ENCODE measurements around the gene TBCD. TPM values are rescaled to one million over a fixed set of nuclear protein-coding genes. Genes with fewer than 3 reads are reported as not detected.

The TBCD gene
- total and polyA plus RNA-seq, 12 donors = 25.6 to 240 (median 66.2) TPM

DNA sequence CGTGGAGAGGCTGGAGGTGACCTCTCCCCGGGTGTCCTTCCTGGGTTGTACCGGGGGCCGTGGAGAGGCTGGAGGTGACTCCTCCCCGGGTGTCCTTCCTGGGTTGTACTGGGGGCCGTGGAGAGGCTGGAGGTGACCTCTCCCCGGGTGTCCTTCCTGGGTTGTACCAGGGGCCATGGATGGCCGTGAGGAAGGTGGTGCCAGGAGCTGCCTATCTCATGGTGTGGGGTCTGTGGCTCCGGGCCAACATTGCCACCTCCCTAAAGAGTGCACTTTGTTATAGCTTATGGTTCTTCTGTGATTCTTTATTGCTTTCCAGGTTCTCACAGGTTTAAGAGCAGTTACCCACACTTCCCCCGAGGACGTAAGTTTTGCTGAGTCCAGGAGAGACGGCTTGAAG is 174.2 kb downstream of the TBCD start:
- 93 to 98% (median 94%) methylated on average over 5 to 10 of the region's 12 CpGs for WGBS, 4 donors
- Histone ChIP-seq H3K4me3 (no peak overlapping the region), H3K27ac (no peak overlapping the region), H3K9me3 (replicated peaks in 1 of 3) (no peaks in the 10 kb centered on the region), H3K36me3 (replicated peaks in 1 of 2) (peaks cover 0 to 55% of the 10 kb centered on the region in 2 donors), H3K4me1 (replicated peaks in 1 of 2) (no peaks in the 10 kb centered on the region), H3K27me3 (no peaks in the 10 kb centered on the region)
- no peak for TF ChIP-seq POLR2A (IDR thresholded peaks at IDR 0.05)
- TF ChIP-seq, protein P1, sequence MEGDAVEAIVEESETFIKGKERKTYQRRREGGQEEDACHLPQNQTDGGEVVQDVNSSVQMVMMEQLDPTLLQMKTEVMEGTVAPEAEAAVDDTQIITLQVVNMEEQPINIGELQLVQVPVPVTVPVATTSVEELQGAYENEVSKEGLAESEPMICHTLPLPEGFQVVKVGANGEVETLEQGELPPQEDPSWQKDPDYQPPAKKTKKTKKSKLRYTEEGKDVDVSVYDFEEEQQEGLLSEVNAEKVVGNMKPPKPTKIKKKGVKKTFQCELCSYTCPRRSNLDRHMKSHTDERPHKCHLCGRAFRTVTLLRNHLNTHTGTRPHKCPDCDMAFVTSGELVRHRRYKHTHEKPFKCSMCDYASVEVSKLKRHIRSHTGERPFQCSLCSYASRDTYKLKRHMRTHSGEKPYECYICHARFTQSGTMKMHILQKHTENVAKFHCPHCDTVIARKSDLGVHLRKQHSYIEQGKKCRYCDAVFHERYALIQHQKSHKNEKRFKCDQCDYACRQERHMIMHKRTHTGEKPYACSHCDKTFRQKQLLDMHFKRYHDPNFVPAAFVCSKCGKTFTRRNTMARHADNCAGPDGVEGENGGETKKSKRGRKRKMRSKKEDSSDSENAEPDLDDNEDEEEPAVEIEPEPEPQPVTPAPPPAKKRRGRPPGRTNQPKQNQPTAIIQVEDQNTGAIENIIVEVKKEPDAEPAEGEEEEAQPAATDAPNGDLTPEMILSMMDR (IDR thresholded peaks at IDR 0.05) = no peak
- no peak for DNase-seq
- intact Hi-C loops (cut with DNase I) = no loop called here

DNA sequence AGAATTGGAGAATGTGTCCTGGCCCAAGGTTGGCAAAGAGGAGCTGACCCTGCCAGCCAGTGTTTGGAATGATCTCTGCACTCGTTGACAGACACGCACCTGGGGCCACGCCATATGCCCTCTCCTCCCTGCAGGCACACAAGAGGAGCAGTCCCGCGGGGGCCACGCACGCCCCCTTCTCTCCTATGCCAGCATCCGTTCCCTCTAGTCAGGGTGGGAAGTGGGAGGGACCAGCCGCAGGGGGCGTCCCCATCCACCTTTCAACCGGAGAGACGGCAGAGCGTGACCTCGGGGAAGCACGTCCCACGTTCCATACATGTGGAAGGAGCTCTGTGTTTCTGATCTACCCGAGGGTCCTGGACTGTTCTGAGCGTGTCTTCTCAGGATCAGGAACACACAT is 174.9 kb downstream of the TBCD start:
- TF ChIP-seq, protein P1 (IDR thresholded peaks at IDR 0.05) = no peak
- TF ChIP-seq POLR2A (IDR thresholded peaks at IDR 0.05) = no peak
- H3K9me3 ChIP-seq (replicated peaks in 1 of 3) = no peaks in the 10 kb centered on the region
- H3K27ac ChIP-seq = no peak overlapping the region
- H3K4me3 ChIP-seq = no peak overlapping the region
- intact Hi-C loops (cut with DNase I) = no loop called here
- H3K4me1 ChIP-seq (replicated peaks in 1 of 2) = no peaks in the 10 kb centered on the region
- 93 to 95% (median 94%) methylated on average over 17 to 18 of the region's 18 CpGs for WGBS, 4 donors
- DNase-seq = no peak
- no peaks in the 10 kb centered on the region for H3K27me3 ChIP-seq
- peaks cover 0 to 58% of the 10 kb centered on the region in 2 donors for H3K36me3 ChIP-seq (replicated peaks in 1 of 2)

DNA sequence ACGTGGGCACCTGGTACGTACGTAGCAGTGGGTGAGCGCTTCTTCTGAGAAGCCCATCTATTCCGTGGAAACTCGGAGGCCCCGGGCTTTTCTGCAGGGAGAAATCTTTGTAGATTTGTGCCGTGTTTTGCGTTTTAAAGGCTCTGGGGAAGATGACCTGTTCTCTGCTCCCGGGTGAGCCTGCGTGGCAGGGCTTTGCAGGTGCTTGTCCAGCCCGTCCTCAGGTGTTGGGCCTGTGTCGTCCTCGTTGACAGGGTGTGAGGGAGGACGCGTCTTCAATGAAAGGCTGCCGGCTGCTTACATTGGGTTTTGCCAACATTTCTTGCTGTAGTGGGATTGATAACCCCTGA is 175.4 kb downstream of the TBCD start:
- 96 to 99% (median 97%) methylated on average over 10 to 17 of the region's 17 CpGs for WGBS, 4 donors
- no peaks in the 10 kb centered on the region for H3K27me3 ChIP-seq
- no peaks in the 10 kb centered on the region for H3K4me1 ChIP-seq (replicated peaks in 1 of 2)
- H3K27ac ChIP-seq = no peak overlapping the region
- no peak for DNase-seq
- no peak overlapping the region for H3K4me3 ChIP-seq
- H3K36me3 ChIP-seq (replicated peaks in 1 of 2) = peaks cover 0 to 58% of the 10 kb centered on the region in 2 donors
- TF ChIP-seq POLR2A (IDR thresholded peaks at IDR 0.05) = no peak
- TF ChIP-seq, protein P1 (IDR thresholded peaks at IDR 0.05) = no peak
- H3K9me3 ChIP-seq (replicated peaks in 1 of 3) = no peaks in the 10 kb centered on the region
- intact Hi-C loops (cut with DNase I) = no loop called here

DNA sequence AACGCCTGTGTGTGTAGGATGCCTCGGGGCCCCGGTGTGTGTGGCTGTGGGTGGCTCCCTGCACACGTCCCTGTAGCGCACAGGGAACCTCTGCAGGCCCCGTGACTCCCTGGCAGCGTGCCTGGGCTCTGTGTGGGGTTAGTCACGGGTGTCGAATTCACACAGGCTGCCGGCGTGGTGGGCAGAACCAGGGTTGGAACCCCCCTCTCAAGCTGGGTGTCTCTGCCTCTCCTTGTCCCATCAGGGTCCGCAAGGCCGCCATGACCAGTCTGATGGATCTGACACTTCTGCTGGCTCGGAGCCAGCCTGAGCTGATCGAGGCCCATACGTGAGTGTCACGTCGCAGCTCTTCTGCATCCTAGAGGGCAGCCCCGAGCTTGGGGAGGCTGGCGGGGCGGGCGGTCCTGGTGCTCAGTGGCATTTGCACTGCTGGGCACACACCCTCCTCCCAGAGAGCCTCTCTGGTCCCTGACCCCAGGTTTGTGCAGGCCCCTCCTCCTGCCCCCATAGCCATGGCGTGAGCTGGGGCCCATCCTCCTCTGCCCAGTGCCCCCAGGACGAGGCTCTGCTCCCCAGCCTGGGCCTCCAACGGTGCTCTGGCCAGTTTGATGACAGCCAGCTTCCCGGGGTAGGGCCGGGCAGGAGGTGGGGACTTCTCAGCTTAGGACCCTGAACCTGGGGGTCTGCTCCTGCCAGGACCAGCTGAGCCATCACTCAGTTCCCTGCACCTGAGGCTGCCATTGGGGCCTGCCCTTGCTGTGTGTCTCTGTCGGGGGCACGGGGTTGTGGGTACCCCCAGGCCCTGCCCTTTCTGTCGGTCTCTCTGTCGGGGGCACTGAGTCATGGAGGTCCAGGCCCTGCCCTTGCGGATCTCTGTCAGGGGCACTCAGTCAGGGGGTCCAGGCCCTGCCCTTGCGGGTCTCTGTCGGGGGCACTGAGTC is 176.1 kb downstream of the TBCD start:
- Histone ChIP-seq H3K27me3 (no peaks in the 10 kb centered on the region), H3K9me3 (replicated peaks in 1 of 3) (no peaks in the 10 kb centered on the region), H3K27ac (no peak overlapping the region), H3K36me3 (replicated peaks in 1 of 2) (peaks cover 0 to 58% of the 10 kb centered on the region in 2 donors), H3K4me3 (no peak overlapping the region), H3K4me1 (replicated peaks in 1 of 2) (no peaks in the 10 kb centered on the region)
- no peak for TF ChIP-seq POLR2A (IDR thresholded peaks at IDR 0.05)
- TF ChIP-seq, protein P1 (IDR thresholded peaks at IDR 0.05) = no peak
- intact Hi-C loops (cut with DNase I) = no loop called here
- 87 to 90% (median 88%) methylated on average over 9 to 34 of the region's 34 CpGs for WGBS, 4 donors
- DNase-seq = no peak
